Esophagus squamous epithelium (tissue), 5 donors: ENCODE measurements around the gene NSG2. TPM values are rescaled to one million over a fixed set of nuclear protein-coding genes. Genes with fewer than 3 reads are reported as not detected.

Experiments
- DNase-seq: peaks from one replicate; lab custom pipeline; 2025; lab: John Stamatoyannopoulos, UW
- H3K27ac ChIP-seq, 4 donors: fragments of 200-600 bp; sonication (generic); one replicate each; pipeline ENCODE4 v1.5.1; 2016 to 2019; ENCODE audit warnings: mild to moderate bottlenecking in 1 of 4
- H3K27me3 ChIP-seq, 4 donors: fragments of 200-600 bp; sonication (generic); 1 replicate in 3 of 4; 2 replicates in 1 of 4; pipeline versions ENCODE4 v1.5.1 to v1.6.0; 2017 to 2021; ENCODE audit warnings: antibody characterized with exemption in 1 of 4
- H3K36me3 ChIP-seq, 3 donors: fragments of 200-600 bp; sonication (generic); one replicate each; pipeline ENCODE4 v1.5.1; 2016 to 2019
- H3K4me1 ChIP-seq, 3 donors: fragments of 200-600 bp; sonication (generic); one replicate each; pipeline ENCODE4 v1.5.1; 2017 to 2019
- H3K4me3 ChIP-seq, 4 donors: fragments of 200-600 bp; sonication (generic); 1 replicate in 3 of 4; 2 replicates in 1 of 4; pipeline ENCODE4 v1.5.1; 2016 to 2019; ENCODE audit warnings: mild to moderate bottlenecking in 2 of 4, moderate library complexity in 1 of 4
- H3K9me3 ChIP-seq, 3 donors: fragments of 200-600 bp; sonication (generic); one replicate each; pipeline ENCODE4 v1.5.1; 2016 to 2019
- CTCF ChIP-seq, 6 experiments: fragments of 450-650 bp in 4 of 6; fragments of 200-600 bp in 2 of 6; sonication (generic) in 2 of 6; IDR thresholded peaks; one replicate each; pipeline ENCODE4 v1.5.1; 2016 to 2019; ENCODE audit warnings: antibody characterized with exemption in 6 of 6, mild to moderate bottlenecking in 4 of 6, moderate library complexity in 4 of 6
- POLR2A ChIP-seq, 4 donors: fragments of 450-650 bp; IDR thresholded peaks; one replicate each; pipeline ENCODE4 v1.6.1; 2017; ENCODE audit warnings: antibody characterized with exemption in 4 of 4, mild to moderate bottlenecking in 4 of 4, moderate library complexity in 3 of 4
- WGBS, 2 donors: methylation state at CpG; one replicate each; pipeline ENCODE4 v1.1.5; 2018; 5-methylcytosine and 5-hydroxymethylcytosine counted together
- intact Hi-C: fragments of 100-400 bp; cut with DNase I; formaldehyde crosslinking; loops from one replicate; pipeline ENCODE4 v1.15.0; 2022
- total RNA-seq, 4 donors: library from RNA; depleted of rRNA; stranded (reverse); fragments of >200 nt; gene quantifications; one replicate each; pipeline ENCODE4 v1.1.0, GENCODE V29; 2016
- donor health status: DM: yes; HTN: yes; CAD: no.

The NSG2 gene
- total RNA-seq, 4 donors from 2014 or later: not detected

- TF ChIP-seq CTCF (IDR thresholded peaks at IDR 0.05) (no peak), POLR2A (IDR thresholded peaks at IDR 0.05) (no peak)
- no peak overlapping the region for H3K27ac ChIP-seq
- no peak overlapping the region for H3K4me3 ChIP-seq
- peaks cover 0 to 7% (median 0%) of the 10 kb centered on the region in 4 donors for H3K27me3 ChIP-seq
- H3K36me3 ChIP-seq: no peaks in the 10 kb centered on the region
- intact Hi-C loops: no loop called here
- 62 to 80% methylated on average over 1 to 2 of the region's 2 CpGs for WGBS, 2 donors
- H3K4me1 ChIP-seq: no peaks in the 10 kb centered on the region
- H3K9me3 ChIP-seq: no peaks in the 10 kb centered on the region
- no peak for DNase-seq
Measured at GRCh38 chr5:174147551-174147950, 102.0 kb downstream of the NSG2 start.

- TF ChIP-seq POLR2A (IDR thresholded peaks at IDR 0.05): no peak
- no peak for TF ChIP-seq CTCF (IDR thresholded peaks at IDR 0.05)
- Histone ChIP-seq H3K4me3 (no peak overlapping the region), H3K27ac (no peak overlapping the region), H3K36me3 (no peaks in the 10 kb centered on the region), H3K4me1 (no peaks in the 10 kb centered on the region), H3K27me3 (peaks cover 0 to 7% (median 0%) of the 10 kb centered on the region in 4 donors), H3K9me3 (no peaks in the 10 kb centered on the region)
- intact Hi-C loops: no loop called here
- WGBS, 2 donors: 80 to 88% methylated on average over 2 of the region's 2 CpGs
- DNase-seq: no peak
Measured at GRCh38 chr5:174148721-174149120, 103.2 kb downstream of the NSG2 start.

GRCh38 chr5:174149426-174149825, 103.9 kb downstream of the NSG2 start:
- peaks cover 0 to 7% (median 0%) of the 10 kb centered on the region in 4 donors for H3K27me3 ChIP-seq
- no peaks in the 10 kb centered on the region for H3K36me3 ChIP-seq
- no peak for DNase-seq
- no peak overlapping the region for H3K4me3 ChIP-seq
- H3K9me3 ChIP-seq: no peaks in the 10 kb centered on the region
- TF ChIP-seq POLR2A (IDR thresholded peaks at IDR 0.05) (no peak), CTCF (IDR thresholded peaks at IDR 0.05) (no peak)
- no peaks in the 10 kb centered on the region for H3K4me1 ChIP-seq
- intact Hi-C loops: no loop called here
- no peak overlapping the region for H3K27ac ChIP-seq
- 69 to 84% methylated on average over 3 of the region's 3 CpGs for WGBS, 2 donors

- TF ChIP-seq POLR2A (IDR thresholded peaks at IDR 0.05): no peak
- TF ChIP-seq CTCF (IDR thresholded peaks at IDR 0.05): no peak
- WGBS, 2 donors: 79 to 83% methylated on average over 6 of the region's 6 CpGs
- Histone ChIP-seq H3K4me3 (no peak overlapping the region), H3K9me3 (no peaks in the 10 kb centered on the region), H3K27me3 (peaks cover 0 to 7% (median 0%) of the 10 kb centered on the region in 4 donors), H3K4me1 (no peaks in the 10 kb centered on the region), H3K27ac (no peak overlapping the region), H3K36me3 (no peaks in the 10 kb centered on the region)
- intact Hi-C loops: no loop called here
- DNase-seq: no peak
Measured at GRCh38 chr5:174149989-174150388, 104.5 kb downstream of the NSG2 start.

GRCh38 chr5:174151599-174152181, 106.2 kb downstream of the NSG2 start:
- H3K9me3 ChIP-seq: no peaks in the 10 kb centered on the region
- intact Hi-C loops: no loop called here
- WGBS, 2 donors: 55% methylated on average over 2 to 3 of the region's 3 CpGs
- no peaks in the 10 kb centered on the region for H3K4me1 ChIP-seq
- TF ChIP-seq POLR2A (IDR thresholded peaks at IDR 0.05) (no peak), CTCF (IDR thresholded peaks at IDR 0.05) (no peak)
- no peak for DNase-seq
- H3K36me3 ChIP-seq: no peaks in the 10 kb centered on the region
- no peak overlapping the region for H3K4me3 ChIP-seq
- peaks cover 0 to 7% (median 0%) of the 10 kb centered on the region in 4 donors for H3K27me3 ChIP-seq
- H3K27ac ChIP-seq: no peak overlapping the region
